Panc1 (cell line): ENCODE data around the gene CCDC157.

Experiments used
- POLR2AphosphoS5 ChIP-seq: IDR thresholded peaks from 2 replicates; pipeline ENCODE4 v1.6.1; 2012; ENCODE audit warnings: mild to moderate bottlenecking, low read depth, low read length, moderate library complexity
- TCF7L2 ChIP-seq: IDR thresholded peaks from 2 replicates; pipeline ENCODE4 v1.6.1; 2011; ENCODE audit warnings: mild to moderate bottlenecking, low read depth, low read length, inconsistent platforms
- TF ChIP-seq, protein P1 (sequence below): fragments of 450-650 bp; IDR thresholded peaks from 2 replicates; pipeline ENCODE4 v1.5.1; 2017; ENCODE audit warnings: mild to moderate bottlenecking

DNA sequence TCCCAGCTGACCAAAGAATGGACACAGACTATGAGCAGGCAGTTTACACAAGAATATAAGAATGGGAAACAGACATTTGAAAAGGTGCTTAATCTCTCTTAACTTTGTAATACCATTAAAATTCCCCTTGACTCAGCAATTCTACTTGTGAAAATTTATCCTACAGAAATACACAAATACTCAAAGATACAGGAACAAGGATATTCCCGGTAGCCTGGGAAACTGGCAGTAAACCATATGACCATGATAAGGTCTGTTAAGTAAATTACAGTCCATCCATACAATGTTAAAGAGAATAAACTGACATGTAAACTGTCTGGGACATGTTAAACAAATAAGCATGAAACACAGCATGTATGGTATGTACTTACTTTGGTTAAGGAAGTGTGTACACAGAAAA, 60.0 kb downstream of the CCDC157 start:
- TF ChIP-seq, protein P1, sequence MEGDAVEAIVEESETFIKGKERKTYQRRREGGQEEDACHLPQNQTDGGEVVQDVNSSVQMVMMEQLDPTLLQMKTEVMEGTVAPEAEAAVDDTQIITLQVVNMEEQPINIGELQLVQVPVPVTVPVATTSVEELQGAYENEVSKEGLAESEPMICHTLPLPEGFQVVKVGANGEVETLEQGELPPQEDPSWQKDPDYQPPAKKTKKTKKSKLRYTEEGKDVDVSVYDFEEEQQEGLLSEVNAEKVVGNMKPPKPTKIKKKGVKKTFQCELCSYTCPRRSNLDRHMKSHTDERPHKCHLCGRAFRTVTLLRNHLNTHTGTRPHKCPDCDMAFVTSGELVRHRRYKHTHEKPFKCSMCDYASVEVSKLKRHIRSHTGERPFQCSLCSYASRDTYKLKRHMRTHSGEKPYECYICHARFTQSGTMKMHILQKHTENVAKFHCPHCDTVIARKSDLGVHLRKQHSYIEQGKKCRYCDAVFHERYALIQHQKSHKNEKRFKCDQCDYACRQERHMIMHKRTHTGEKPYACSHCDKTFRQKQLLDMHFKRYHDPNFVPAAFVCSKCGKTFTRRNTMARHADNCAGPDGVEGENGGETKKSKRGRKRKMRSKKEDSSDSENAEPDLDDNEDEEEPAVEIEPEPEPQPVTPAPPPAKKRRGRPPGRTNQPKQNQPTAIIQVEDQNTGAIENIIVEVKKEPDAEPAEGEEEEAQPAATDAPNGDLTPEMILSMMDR, result no peak
- TF ChIP-seq POLR2AphosphoS5, result no peak
- TF ChIP-seq TCF7L2, result no peak
